ENCODE data around the gene URB1.
"Not testable (repeated sequence)": the region's sequence is repeated elsewhere in the genome, so short reads cannot be mapped to it uniquely, and the experiment has no call there.

Gene URB1

GRCh38 chr21:32412162-32413014, 19.6 kb upstream of the URB1 start, which contains the start of gene EVA1C:
Gene EVA1C, plus strand, starts transcription at chr21:32412706. Its CDS starts 148 bp downstream, at chr21:32412854.
- peak; percentile 71 for DNase-seq

DNA sequence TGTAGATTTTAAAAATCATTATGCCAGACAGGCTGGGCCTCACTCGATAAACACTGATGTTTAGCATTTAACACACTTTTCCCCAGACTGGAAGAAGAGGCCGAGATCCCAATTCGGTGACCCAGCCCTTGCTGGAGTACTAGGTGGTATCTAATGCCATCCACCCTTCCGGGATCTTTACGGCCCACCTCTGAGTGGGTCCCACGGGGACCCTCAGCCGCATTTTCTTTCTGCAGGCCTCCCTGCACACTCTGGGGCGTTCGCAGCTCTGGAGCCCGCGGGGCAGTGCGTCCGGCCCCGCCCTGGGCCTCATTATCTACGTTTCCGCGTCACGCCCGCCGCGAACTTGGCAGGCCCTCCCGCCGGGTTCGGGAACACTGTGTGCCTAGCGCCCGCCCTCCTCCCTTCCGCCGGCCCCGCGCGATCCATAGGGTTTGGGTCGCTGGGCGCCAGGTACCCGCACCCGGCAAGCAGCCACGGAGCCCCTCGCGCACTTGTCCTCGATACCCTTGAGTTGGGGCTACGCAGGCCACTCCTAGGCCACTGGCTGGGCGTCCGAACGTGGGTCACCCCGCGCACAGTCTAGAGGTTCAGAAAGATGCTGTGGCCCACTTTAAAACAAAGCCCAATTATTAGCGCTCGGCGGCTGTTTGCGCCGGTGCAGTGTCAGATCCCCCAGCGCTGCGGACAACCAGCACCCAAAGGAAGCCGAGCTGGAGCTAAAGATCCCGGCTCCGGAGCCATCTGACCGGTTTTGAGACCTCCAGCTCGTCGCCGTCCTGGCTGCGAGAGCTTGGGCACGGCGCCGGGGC, 18.7 kb upstream of the URB1 start:
- peak; percentile 84 for DNase-seq

- no peak for DNase-seq
These were observed 18.1 kb upstream of the URB1 start for GRCh38 chr21:32410916-32411315.

DNA sequence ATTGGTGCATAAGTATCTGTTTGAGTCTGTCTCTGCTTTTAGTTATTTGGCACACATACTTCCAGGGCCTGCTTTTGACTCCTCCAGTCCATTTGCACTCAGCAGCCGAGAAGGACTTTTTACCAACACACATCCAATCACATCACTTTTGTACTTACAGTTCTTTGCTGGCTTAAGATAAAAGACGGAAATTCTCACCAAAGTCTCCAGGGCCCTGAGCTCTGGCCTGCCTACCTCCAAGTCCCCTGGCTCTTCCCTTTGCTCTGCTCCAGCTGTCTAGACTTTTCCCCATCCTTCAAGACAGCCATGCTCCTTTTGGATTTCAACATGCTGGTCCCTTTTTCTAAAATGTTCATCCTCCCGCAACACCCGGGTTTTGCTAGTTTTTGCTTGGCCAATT, 17.5 kb upstream of the URB1 start:
- no peak for DNase-seq

DNA sequence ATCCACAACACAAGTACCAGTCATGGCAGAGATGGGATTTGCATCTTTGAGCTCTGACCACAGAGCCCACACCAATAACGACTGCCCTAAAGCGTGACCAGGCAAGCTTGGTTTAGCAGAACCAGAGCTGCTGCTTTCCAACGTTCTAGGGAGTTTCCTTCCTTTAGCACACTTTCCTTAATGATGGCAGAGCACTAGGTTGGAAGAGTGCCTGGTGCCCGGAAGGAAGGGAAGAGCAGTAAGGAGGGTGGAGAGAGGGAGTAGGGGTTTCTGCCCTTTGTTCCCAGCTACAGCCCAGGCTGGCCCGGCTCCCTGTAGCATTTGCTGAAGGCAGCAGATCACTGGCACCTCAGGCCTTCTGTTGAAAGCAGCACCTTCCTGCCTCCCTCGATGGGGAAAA, 13.6 kb upstream of the URB1 start:
- DNase-seq: no peak

GRCh38 chr21:32403201-32403777, 10.5 kb upstream of the URB1 start:
- peak; percentile 80 for DNase-seq

DNA sequence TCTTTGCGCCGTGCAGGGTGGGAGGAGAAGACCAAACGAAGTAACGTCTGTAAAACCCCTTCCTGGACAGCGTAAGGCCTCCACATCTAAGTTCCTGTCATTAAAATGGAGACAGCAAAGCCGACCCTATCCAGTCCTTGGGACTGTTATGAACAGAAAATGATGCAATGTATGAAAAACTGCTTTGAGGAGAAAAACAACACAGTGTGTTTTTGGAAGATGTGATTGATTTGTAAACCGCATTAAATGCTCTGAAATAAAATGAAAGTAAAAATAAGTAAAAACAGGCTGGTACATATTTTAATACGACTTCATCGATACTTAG, 827 bp upstream of the URB1 start:
- no peak for DNase-seq

DNA sequence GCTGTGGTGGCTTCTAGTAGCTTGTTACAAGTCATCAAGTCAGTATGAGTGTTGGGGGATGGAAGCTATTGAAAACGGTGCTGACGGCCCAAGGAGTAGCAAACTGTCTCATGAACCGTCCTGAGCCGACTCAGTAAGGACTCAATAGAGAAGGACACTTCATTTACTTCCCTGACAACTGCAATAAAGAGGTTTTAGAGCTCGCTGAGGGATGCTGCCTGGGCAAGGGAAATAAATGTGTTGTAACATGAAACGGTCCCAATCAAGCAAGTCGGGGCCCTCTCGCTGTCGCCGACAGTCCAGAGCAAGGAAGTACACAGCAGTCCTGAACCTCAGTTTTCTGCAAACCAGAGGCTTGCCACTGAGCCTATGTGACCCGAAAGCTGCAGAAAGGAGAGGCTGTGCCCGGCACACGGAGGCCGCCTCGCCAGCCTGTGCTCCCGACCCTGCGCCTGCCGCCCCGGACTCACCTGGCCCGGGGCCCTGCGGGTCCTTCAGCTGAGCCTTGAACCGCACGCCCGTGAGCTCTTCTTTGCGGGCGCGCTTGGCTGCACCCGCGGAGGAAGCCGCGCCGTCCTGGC, 423 bp downstream of the URB1 start:
- DNase-seq: peak; percentile 28

GRCh38 chr21:32391755-32392154, 1.1 kb downstream of the URB1 start:
- DNase-seq: no peak

- not testable (repeated sequence) for DNase-seq
These were observed 2.1 kb downstream of the URB1 start for GRCh38 chr21:32390537-32391224.

- no peak for DNase-seq
These were observed 3.3 kb downstream of the URB1 start for GRCh38 chr21:32389337-32390015.

GRCh38 chr21:32388306-32388705, 4.5 kb downstream of the URB1 start:
- DNase-seq: no peak

DNA sequence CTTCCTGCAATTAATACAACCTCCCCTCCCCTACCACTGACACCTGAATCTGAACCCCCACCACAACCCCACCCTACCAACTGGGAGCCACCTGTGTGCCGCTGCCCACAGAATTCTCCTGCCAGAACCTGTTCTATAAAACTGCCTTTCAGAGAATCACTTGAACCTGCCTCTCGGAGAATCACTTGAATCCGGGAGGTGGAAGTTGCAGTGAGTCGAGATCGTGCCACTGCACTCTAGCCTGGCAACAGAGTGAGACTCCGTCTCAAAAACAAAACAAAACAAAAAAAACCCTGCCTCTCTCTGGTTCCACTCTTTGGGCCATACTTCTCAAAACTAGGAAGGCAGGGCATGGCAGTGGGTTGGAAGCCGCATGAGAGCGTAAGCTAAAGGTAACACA, 5.7 kb downstream of the URB1 start:
- DNase-seq: no peak

- peak; percentile 15 for DNase-seq
These were observed 6.5 kb downstream of the URB1 start for GRCh38 chr21:32386195-32386870.

GRCh38 chr21:32383812-32384211, 9.0 kb downstream of the URB1 start:
- DNase-seq: no peak

DNA sequence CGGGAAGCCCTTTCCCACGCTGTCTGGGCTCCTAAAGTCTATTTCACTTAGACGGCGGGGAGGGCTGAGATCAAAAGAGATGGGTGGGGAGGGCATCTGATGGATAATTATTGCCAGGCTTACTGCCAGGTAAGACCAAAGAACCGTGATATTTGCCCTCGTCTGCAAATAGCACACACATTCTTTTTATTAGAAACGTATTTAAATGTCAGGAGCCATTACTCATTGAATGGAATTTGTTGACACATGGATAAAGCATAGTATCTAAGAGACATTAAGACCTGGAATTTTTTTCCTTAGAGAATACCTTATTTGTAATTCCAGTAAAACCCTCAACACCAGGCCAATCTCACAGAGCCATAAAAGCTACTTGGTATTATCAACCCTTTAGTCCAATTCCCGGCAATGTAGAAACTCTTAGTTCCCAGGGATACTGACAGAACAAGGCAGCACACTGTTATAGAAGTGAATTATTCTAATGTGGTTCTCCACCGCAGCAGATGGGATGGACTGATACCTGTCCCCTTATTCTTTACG, 10.6 kb downstream of the URB1 start:
- no peak for DNase-seq

- no peak for DNase-seq
These were observed 11.2 kb downstream of the URB1 start for GRCh38 chr21:32381571-32381970.

DNA sequence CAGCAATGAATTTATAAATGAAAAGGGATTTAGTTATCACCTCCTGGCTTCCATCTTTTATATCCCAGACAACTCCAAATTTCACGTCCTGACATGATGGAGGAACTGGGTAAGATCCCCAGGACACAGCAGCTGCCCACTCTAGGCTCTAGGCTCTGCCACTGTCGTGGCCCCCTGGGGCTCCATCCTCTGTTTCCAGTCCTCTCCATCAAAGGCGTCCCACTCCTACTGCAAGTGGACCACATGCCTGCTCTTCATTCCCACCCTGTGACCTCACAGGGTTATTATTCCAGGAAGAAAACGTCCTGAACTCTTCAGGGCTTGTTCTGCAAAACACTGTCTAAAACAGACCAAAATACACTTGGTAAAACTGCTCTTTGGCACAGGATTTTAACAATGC, 11.9 kb downstream of the URB1 start:
- DNase-seq: no peak

DNA sequence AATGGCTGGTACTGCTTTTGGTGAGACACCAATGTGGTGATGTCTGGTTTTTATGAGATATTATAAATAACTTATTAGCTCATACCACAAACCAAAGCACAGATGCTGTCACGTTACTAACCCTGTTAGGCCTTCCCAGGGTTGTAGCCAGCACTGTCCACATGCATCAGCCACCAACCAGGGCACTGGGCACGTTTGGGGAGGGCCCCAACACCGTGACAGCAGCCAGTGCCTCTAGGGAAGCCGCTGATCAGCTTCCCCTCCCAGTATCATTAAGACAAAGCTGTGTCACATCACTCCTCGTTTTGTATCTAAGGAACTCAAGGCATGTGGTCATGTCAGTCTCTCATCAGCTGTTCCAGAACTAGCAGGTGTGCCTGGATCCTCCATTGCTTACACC, 13.9 kb downstream of the URB1 start:
- no peak for DNase-seq

DNA sequence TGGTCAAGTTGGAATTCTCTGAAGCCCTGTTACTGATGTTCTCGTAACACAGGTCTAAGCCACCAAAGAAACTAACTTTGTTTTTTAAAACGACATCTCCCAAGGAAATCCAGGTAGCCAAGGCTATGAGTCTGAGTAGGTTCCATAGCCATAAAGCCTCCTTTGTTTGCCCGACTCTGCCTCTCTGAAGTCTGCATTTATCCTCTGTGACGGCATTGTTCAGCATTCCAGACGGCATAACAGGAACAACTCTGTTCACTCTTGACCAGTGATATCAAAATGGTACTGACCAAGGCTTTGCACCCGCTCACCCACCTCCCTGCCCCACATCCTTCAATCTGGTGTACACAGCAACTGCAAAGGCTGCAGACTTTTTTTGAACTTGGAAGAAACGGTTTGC, 14.8 kb downstream of the URB1 start:
- no peak for DNase-seq

GRCh38 chr21:32377506-32377905, 15.3 kb downstream of the URB1 start:
- DNase-seq: no peak
